Smooth muscle cell of the umbilical artery (primary cell): ENCODE data around the gene DPM2. TPM values are rescaled to one million over a fixed set of nuclear protein-coding genes. Genes with fewer than 3 reads are reported as not detected.

Experiments
- total RNA-seq: library from RNA; depleted of rRNA; stranded (reverse); fragments of >200 nt; gene quantifications from 2 replicates; pipeline ENCODE4 v1.2.3, GENCODE V29; 2014

The DPM2 gene, protein sequence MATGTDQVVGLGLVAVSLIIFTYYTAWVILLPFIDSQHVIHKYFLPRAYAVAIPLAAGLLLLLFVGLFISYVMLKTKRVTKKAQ
- total RNA-seq = 8.9 and 13.2 TPM in 2 replicates

DNA sequence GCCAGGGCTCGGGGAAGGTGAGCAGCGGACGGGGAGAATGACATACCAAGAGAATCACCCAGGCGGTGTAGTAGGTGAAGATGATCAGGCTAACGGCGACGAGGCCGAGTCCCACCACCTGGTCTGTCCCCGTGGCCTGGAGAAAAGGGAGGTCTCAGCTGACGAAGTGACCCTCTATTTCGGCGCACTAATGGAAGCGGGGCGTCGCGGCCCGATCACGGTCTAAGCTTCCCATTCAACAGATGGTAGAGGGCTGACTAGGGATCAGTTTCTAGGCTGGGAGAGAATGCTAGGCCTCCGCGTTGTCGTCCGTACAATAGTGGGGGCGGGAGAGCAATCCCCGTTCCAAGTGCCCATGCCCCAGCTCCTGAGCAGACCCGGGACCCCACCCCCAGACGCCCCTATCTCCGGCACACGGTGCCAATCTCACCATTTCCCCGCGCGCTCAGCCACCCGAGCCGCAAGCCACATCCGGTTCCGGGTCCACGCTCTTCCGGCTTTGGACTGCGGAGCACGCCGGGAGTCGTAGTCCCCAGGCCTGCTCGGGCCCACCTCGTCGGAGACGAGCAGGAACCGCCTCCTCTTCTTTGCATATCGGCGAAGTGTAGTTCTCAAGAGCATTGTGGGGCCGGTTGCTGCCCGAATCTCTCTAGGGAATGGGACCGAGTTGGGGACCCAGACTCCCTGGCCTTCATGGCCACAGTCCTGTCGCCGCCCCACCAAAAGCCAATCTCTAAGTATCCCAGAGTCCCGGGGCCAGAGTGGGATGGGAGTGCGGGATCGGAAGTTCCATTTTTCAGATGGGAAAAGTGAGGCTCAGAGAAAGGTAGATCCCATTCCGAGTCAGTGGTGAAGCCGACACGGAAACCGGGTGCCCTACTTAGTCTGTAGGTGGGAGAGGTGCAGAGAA, at the start of gene DPM2:
TSS of gene DPM2 (minus strand) at position 467 of the 910 bp plus-strand sequence. CDS start at position 433, 34 bp downstream.

DNA sequence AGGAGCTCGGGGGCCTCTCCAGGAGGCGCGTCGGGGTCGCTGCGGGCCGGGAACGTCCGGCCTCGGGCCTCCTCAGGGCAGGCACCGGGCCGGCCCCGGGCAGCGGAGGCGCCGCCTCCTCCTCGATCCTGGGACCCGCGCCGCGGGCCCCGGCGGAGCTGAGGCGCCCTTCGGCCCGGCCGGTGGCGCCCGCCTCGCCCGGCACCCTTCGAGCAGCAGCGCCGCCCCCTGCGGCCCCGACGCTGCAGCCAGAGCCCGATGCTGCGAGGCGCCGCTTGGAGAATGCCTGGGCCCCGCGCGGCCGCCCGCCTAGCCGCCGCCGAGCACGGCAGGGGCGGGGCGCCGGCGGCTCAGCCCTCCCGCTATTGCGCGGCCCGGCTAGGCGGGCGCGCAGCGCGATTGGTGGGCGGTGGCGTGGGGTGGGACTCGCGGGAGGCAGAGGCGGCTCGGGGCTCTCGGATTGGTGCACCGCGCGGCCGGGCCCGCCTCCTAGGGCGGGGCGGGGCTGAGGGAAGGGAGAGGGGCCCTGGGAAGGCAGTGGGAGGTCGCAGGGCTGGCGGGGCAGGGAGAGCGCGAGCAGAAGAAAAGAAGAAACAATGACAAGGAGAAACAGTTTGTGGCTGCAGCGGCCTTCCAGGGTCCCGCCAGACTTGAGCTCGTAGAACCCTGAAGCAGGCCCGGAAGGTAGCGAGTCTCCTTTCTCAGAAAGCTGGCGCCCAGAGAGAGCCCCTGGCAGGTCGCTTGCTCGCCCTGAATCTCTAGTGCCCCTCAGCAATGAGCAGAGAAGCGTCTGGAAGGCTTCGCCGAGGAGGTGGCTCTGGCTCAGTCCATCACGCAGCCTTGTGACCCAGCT, 43.3 kb upstream of the DPM2 start, which contains the start of gene EEIG1:
TSS of gene EEIG1 (minus strand) at position 284 of the 853 bp plus-strand sequence. CDS start 852 bp downstream, outside the sequence.

DNA sequence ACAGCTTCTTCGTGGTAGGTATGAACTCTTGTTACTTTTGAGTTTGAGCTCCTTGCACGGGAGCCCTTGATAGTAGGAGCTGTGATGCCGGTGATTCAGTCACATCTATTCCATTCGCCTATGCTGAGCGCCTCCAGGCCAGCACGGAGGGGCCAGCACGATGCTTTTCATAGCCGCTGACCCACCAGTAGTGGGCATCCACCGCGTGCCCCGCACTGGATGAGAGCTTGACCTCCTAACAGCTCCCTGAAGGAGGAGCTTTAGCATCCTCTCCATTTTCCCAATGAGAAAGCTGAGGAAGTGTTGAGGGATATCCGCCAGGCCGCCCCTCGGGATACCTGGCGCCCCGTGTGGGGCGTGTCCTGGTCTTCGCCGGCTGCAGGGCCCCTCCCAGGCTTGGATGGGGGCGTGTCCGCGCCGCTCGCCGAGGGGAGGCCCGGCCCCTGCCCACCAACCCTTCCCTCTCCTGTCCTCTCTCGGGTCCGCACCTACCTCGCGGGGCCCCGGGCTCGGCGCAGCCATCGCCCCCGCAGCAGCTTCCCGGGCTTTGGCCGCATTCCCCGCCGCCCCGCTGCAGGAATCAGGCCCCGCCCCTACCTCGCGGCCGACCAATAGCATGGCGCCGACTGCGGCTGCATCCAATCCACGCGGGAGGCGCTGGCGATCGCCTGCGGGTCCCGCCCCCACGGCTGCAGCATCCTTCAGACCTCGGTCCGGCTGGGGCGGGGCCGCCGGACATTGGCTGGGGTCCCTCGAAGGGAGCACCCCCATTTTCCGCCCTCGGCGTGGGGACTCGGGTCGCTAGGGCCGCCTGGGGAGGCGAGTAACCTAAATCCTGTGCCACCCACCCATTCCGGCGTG, 7.2 kb downstream of the DPM2 start, which contains the start of gene PIP5KL1:
TSS of gene PIP5KL1 (minus strand) at position 547 of the 861 bp plus-strand sequence. CDS start at position 522, 25 bp downstream.

DNA sequence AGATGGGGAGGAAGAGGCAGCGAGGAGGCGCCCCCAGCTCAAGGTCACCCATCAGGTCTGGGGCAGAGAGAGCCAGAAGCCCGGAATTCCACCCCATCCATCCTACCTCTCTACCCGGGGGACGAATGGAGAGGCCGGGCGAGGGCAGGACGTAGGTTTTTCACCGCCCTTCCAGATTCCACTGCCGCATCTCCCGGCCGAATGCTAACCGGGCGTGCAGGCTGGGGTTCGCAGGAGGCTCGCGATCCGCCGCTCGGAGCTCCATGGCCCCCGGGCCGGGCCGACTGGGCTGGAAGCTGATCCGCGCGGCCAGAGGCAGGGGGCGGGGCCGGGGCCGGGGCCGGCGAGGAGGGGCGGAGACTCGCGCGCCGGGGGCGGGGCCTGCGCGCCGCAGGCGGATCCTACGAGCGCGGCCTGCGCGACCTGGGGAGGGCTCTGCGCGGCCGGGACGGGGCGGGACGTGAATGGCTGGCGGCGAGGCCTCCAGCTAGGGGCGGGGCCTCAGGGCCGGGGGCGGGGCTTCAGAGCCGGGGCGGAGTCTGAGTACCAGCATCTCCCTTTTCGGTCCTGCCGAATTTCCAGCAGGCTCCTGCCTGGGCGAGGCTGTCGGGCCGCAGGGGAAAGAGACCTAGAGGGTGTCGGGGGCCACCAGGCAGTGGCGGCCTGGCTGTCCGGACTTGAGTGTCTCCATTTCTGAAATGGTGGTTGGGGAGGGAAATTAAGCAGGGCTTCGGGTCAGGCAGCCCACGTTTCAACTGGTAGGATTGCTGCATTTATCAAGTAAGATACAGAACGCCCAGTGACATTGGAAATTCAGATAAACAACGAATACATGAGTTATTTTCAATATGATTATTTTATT, 20.7 kb downstream of the DPM2 start, which contains the start of gene ST6GALNAC4:
TSS of gene ST6GALNAC4 (minus strand) at position 322 of the 862 bp plus-strand sequence. CDS start 622 bp downstream, outside the sequence.

DNA sequence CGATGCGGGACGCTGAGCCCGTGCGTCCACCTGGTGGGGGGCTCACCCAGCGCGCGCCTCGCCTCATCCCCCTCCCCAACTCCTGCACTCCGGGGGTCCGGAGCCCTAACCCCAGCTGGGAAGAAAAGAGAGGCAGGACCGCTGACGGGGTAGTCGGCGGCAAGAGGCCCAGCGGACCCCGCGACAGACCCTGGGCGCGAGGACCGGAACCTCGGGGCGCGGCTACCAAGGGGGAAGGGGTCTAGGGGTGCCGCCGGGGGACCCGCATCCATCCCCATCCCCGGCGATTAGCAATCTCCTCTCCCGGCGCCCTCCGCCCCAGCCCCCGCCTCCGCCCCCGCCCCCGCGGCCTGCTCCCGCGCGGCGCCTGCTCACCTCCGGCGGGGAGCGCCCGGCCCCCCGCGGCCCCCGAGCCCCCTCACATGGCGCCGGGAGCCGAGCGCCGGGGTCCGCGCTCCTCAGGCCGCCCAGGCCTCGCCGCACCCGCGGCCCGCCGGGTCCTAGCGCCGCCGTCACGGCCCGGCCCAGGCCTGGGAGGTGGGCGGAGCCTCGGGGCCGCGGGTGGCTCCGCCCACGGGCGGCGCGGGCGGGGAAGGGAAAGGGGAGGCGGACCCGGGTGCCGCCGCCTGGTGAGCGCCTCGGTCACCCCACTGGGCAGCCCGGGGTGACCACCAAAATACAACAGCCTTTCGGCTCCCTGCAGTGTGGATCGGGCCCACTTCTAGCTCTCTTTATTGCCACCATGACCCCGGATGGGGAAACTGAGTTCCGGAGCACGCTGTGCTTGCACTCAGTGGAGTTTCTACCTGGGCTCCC, 38.3 kb downstream of the DPM2 start, which contains the start of gene ST6GALNAC6:
TSS of gene ST6GALNAC6 (minus strand) at position 476 of the 816 bp plus-strand sequence. CDS start 1,622 bp downstream, outside the sequence.

Other genes starting within 250 kb of the DPM2 start
- gene CFAP157, start 230.9 kb downstream of the DPM2 start, total RNA-seq = not detected in 2 replicates
- 9.8 and 11.4 TPM in 2 replicates for gene PTRH1, start 222.2 kb downstream of the DPM2 start, total RNA-seq
- 0.05 TPM in 1 of 2 replicates, not detected in the other for gene TTC16, start 221.8 kb downstream of the DPM2 start, total RNA-seq
- 1.8 and 4.1 TPM in 2 replicates for gene TOR2A, start 202.6 kb downstream of the DPM2 start, total RNA-seq
- gene SH2D3C, start 159.2 kb downstream of the DPM2 start, total RNA-seq = 0.18 and 0.30 TPM in 2 replicates
- gene CDK9, start 151.8 kb downstream of the DPM2 start, total RNA-seq = 43.1 and 49.5 TPM in 2 replicates
- 49.9 and 78.1 TPM in 2 replicates for gene FPGS, start 135.0 kb downstream of the DPM2 start, total RNA-seq
- gene ENG, start 83.2 kb downstream of the DPM2 start, total RNA-seq = 16.0 and 31.6 TPM in 2 replicates
- gene AK1, start 60.2 kb downstream of the DPM2 start, total RNA-seq = 27.9 and 36.2 TPM in 2 replicates
- gene ST6GALNAC6, start 38.3 kb downstream of the DPM2 start, total RNA-seq = 20.5 and 25.0 TPM in 2 replicates
- gene ST6GALNAC4, start 20.8 kb downstream of the DPM2 start, total RNA-seq = 24.1 and 59.5 TPM in 2 replicates
- 1.5 and 2.3 TPM in 2 replicates for gene PIP5KL1, start 7.1 kb downstream of the DPM2 start, total RNA-seq
- gene EEIG1, start 43.1 kb upstream of the DPM2 start, total RNA-seq = 10.1 and 20.0 TPM in 2 replicates
- gene NAIF1, start 129.5 kb upstream of the DPM2 start, total RNA-seq = 8.2 and 11.6 TPM in 2 replicates
- 19.2 and 21.7 TPM in 2 replicates for gene SLC25A25, start 130.4 kb upstream of the DPM2 start, total RNA-seq
- gene PTGES2, start 189.9 kb upstream of the DPM2 start, total RNA-seq = 53.4 and 70.1 TPM in 2 replicates
- gene LCN2, start 211.6 kb upstream of the DPM2 start, total RNA-seq = not detected in 2 replicates
- 40.9 and 47.8 TPM in 2 replicates for gene BBLN, start 222.4 kb upstream of the DPM2 start, total RNA-seq